ENCODE results near the gene PARVA. TPM values are rescaled to one million over a fixed set of nuclear protein-coding genes. Genes with fewer than 3 reads are reported as not detected.

The PARVA gene
- total and polyA plus RNA-seq, 9 of the 15 experiments (the other 6 are each of a cell fraction or from before 2014, with no cell fraction given), result 0.11 TPM; not detected in 8

GRCh38 chr11:12517741-12518140 is 140.4 kb downstream of the PARVA start (continued):
- no peak for TF ChIP-seq TSHZ1 (CRISPR knock-in tag; IDR thresholded peaks at IDR 0.05)
- no peak for TF ChIP-seq CHD1 (IDR thresholded peaks at IDR 0.05; ENCODE audit: low read length)
- TF ChIP-seq TBL1XR1 (IDR thresholded peaks at IDR 0.05; ENCODE audit: low read length in 2 of 2), result no peak
- no peak for TF ChIP-seq NFXL1 (CRISPR knock-in tag; IDR thresholded peaks at IDR 0.05)

- H3K36me3 ChIP-seq (ENCODE audit: control insufficient read depth, insufficient read depth, low read length), result no peaks in the 10 kb centered on the region
- H3K4me3 ChIP-seq, result no peak overlapping the region
- H3K27me3 ChIP-seq (ENCODE audit: control insufficient read depth in 2 of 2, insufficient read depth in 2 of 2, low read length in 2 of 2), result peaks cover 23 to 31% of the 10 kb centered on the region in 2 experiments
- no peak overlapping the region for H3K9ac ChIP-seq (ENCODE audit: insufficient read depth in 1 of 2, low read depth in 2 of 2, low read length in 2 of 2)
- WGBS (ENCODE audit: insufficient coverage, low coverage, missing lambda C conversion rate), result 3% methylated on average over 15 of the region's 15 CpGs
- BruUV-seq (replicated peaks), result no TSS peak
- DNase-seq (ENCODE audit: extremely low read depth in 1 of 4, low spot score in 3 of 4), result no peak
- no peak for FAIRE-seq
- H3K9me1 ChIP-seq (ENCODE audit: control insufficient read depth, insufficient read depth, low read length), result no peaks in the 10 kb centered on the region
- H2AFZ ChIP-seq (ENCODE audit: low read depth, low read length), result no peak overlapping the region
- no peak; the same call in 1 of the 3 replicates for ATAC-seq
- H3K27ac ChIP-seq (ENCODE audit: extremely low read depth, low read depth, low read length), result no peak overlapping the region
- no peaks in the 10 kb centered on the region for H3K9me3 ChIP-seq (replicated peaks; ENCODE audit: control insufficient read depth, insufficient read depth, low read depth, low read length)
- intact Hi-C loops (cut with micrococcal nuclease) (no loop called here), in situ Hi-C loops (cut with MboI) (no loop called here)
- no peaks in the 10 kb centered on the region for H3K79me2 ChIP-seq (ENCODE audit: control insufficient read depth, insufficient read depth, low read length)
- 0 out of 2 replicates have a peak, but pooled peaks cover 10% of the 10 kb centered on the region for H4K20me1 ChIP-seq (replicated peaks; ENCODE audit: control insufficient read depth, insufficient read depth, low read length)
- CTCF ChIA-PET (ENCODE audit: low intra/inter-chr PET ratio), result no interaction called here
- TF ChIP-seq NR2C2 (CRISPR knock-in tag; IDR thresholded peaks at IDR 0.05), result no peak
- no peak for TF ChIP-seq NR2C2 (tag; IDR thresholded peaks at IDR 0.05)
- no peak for TF ChIP-seq EHMT2 (IDR thresholded peaks at IDR 0.05)
- TF ChIP-seq WHSC1 (IDR thresholded peaks at IDR 0.05; ENCODE audit: low read length), result no peak
- TF ChIP-seq ZNF75A (CRISPR knock-in tag; IDR thresholded peaks at IDR 0.05), result no peak
- H3K4me2 ChIP-seq (ENCODE audit: insufficient read depth, low read length), result no peak overlapping the region
- H3K4me1 ChIP-seq (replicated peaks in 1 of 2; ENCODE audit: control insufficient read depth in 2 of 2, insufficient read depth in 2 of 2, low read length in 2 of 2), result no peaks in the 10 kb centered on the region; a peak in 1 of 5 replicates
- POLR2A ChIA-PET, result interaction anchor here (1.1 to 1.6 kb wide), 3 partner anchors 11 to 16 kb away, joined by 3 to 6 read pairs (median 3); no protein-coding TSS in a partner anchor
Measured at GRCh38 chr11:12518606-12519385, 141.4 kb downstream of the PARVA start.

All from K562 (cell line).